ENCODE measurements around the gene DCK. TPM values are rescaled to one million over a fixed set of nuclear protein-coding genes. Genes with fewer than 3 reads are reported as not detected.
A peak's percentile ranks its signal among the peaks of the same experiment; 100 is the strongest.

DCK gene
- total RNA-seq, 4 donors from 2014 or later: 8.5 to 22.1 (median 15.9) TPM

- Histone ChIP-seq H3K27me3 (no peaks in the 10 kb centered on the region), H3K4me1 (no peaks in the 10 kb centered on the region), H3K27ac (no peak overlapping the region), H3K4me3 (no peak overlapping the region), H3K9me3 (no peaks in the 10 kb centered on the region), H3K36me3 (peaks cover 0 to 60% (median 0%) of the 10 kb centered on the region in 3 donors)
- WGBS, 2 donors: 86 to 92% methylated on average over 3 of the region's 3 CpGs
- intact Hi-C loops (cut with DNase I): no loop called here
- no peak for DNase-seq
- TF ChIP-seq POLR2A (IDR thresholded peaks at IDR 0.05): no peak
- TF ChIP-seq, protein P1, sequence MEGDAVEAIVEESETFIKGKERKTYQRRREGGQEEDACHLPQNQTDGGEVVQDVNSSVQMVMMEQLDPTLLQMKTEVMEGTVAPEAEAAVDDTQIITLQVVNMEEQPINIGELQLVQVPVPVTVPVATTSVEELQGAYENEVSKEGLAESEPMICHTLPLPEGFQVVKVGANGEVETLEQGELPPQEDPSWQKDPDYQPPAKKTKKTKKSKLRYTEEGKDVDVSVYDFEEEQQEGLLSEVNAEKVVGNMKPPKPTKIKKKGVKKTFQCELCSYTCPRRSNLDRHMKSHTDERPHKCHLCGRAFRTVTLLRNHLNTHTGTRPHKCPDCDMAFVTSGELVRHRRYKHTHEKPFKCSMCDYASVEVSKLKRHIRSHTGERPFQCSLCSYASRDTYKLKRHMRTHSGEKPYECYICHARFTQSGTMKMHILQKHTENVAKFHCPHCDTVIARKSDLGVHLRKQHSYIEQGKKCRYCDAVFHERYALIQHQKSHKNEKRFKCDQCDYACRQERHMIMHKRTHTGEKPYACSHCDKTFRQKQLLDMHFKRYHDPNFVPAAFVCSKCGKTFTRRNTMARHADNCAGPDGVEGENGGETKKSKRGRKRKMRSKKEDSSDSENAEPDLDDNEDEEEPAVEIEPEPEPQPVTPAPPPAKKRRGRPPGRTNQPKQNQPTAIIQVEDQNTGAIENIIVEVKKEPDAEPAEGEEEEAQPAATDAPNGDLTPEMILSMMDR (IDR thresholded peaks at IDR 0.05): no peak
These were observed 17.2 kb upstream of the DCK start for GRCh38 chr4:70976252-70976651.

DNA sequence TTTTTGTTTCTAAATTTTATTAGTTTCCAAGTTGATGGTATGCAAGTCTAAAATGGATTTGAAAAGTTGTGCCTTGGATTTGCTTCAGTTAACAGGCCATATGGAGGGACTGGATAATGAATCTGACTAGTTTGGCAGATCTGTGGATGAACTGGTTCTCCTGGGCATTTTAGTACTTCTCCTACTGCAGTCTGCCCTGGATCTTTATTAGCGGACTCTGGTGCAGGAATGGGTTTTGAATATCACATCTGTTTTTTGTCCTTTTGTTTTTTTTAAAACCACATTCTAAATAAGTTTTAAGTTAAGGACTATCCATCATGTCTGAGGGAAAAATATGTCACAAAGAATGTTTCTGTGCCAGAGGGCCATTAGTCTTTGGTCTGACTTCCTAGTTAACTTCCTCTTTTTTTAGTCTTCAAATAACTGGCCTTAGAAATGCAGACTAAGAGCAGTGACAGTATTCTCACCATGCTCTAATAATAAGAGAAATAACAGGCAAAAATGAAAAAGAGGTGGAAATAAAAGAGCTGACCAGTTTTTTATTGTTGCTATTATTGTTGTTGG lies 13.9 kb upstream of the DCK start:
- Histone ChIP-seq H3K4me3 (no peak overlapping the region), H3K27ac (no peak overlapping the region), H3K27me3 (no peaks in the 10 kb centered on the region), H3K9me3 (no peaks in the 10 kb centered on the region), H3K36me3 (peaks cover 0 to 32% (median 2%) of the 10 kb centered on the region in 3 donors), H3K4me1 (no peaks in the 10 kb centered on the region)
- no peak for DNase-seq
- 62 to 95% methylated on average over 1 of the region's 1 CpG for WGBS, 2 donors
- intact Hi-C loops (cut with DNase I): no loop called here
- TF ChIP-seq, protein P1 (IDR thresholded peaks at IDR 0.05): no peak
- TF ChIP-seq POLR2A (IDR thresholded peaks at IDR 0.05): no peak

- H3K4me1 ChIP-seq: no peaks in the 10 kb centered on the region
- DNase-seq: no peak
- no peak overlapping the region for H3K27ac ChIP-seq
- intact Hi-C loops (cut with DNase I): no loop called here
- H3K27me3 ChIP-seq: no peaks in the 10 kb centered on the region
- no peak overlapping the region for H3K4me3 ChIP-seq
- H3K9me3 ChIP-seq: no peaks in the 10 kb centered on the region
- H3K36me3 ChIP-seq: peaks cover 0 to 25% (median 2%) of the 10 kb centered on the region in 3 donors
- no peak for TF ChIP-seq POLR2A (IDR thresholded peaks at IDR 0.05)
- TF ChIP-seq, protein P1 (IDR thresholded peaks at IDR 0.05): no peak
These were observed 13.3 kb upstream of the DCK start for GRCh38 chr4:70980196-70980595.

GRCh38 chr4:70984106-70984505 lies 9.3 kb upstream of the DCK start:
- TF ChIP-seq, protein P1 (IDR thresholded peaks at IDR 0.05): no peak
- TF ChIP-seq POLR2A (IDR thresholded peaks at IDR 0.05): no peak
- no peaks in the 10 kb centered on the region for H3K9me3 ChIP-seq
- H3K4me1 ChIP-seq: no peaks in the 10 kb centered on the region
- H3K27me3 ChIP-seq: no peaks in the 10 kb centered on the region
- H3K27ac ChIP-seq: no peak overlapping the region
- no peak overlapping the region for H3K4me3 ChIP-seq
- intact Hi-C loops (cut with DNase I): no loop called here
- H3K36me3 ChIP-seq: peaks cover 0 to 8% (median 2%) of the 10 kb centered on the region in 3 donors
- no peak for DNase-seq

DNA sequence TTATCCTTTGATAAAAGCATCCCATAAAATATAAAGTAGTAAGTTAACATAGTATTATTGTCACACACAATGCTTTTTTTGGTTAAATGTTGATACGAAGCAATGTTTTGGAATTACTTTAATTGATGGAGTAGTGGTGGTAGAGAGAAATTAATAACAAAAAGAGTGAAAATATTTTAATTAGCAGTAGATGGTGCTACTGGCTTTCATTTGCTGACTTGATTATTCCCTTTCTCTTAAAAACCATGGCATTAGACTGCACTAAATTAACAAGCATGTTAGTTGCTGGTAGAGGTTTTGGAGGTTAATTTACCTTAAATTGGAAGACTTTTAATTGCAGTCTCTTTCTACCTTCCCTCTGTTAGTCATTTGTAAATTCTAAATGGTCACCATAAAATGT lies 8.9 kb upstream of the DCK start:
- H3K36me3 ChIP-seq: peaks cover 0 to 3% (median 2%) of the 10 kb centered on the region in 3 donors
- H3K4me3 ChIP-seq: no peak overlapping the region
- no peak for DNase-seq
- intact Hi-C loops (cut with DNase I): no loop called here
- no peaks in the 10 kb centered on the region for H3K4me1 ChIP-seq
- no peaks in the 10 kb centered on the region for H3K9me3 ChIP-seq
- WGBS, 2 donors: 76 to 87% methylated on average over 1 of the region's 1 CpG
- H3K27ac ChIP-seq: no peak overlapping the region
- H3K27me3 ChIP-seq: no peaks in the 10 kb centered on the region
- no peak for TF ChIP-seq POLR2A (IDR thresholded peaks at IDR 0.05)
- TF ChIP-seq, protein P1 (IDR thresholded peaks at IDR 0.05): peak in 1 of 6 experiments; percentile 10
